Stimulated activated CD4-positive, alpha-beta T cell treated with anti-CD3 and anti-CD28 coated beads, Interleukin-12 subunit alpha, Interleukin-12 subunit beta, amount 100 ng/mL, for 24 hours (primary cell): ENCODE data around the gene C17orf113.

Experiments used
- DNase-seq, 2 experiments: peaks; one replicate each; pipeline ENCODE4 v3.0.0-alpha.2; 2020; ENCODE audit warnings: low read depth in 2 of 2

The C17orf113 gene

GRCh38 chr17:42050393-42051012 is at the start of gene C17orf113:
Gene C17orf113, minus strand, starts transcription at chr17:42050601. Its CDS starts 7,225 bp downstream, at chr17:42043376.
- DNase-seq, result peak in 1 of 2 experiments; percentile 24

- no peak for DNase-seq
Measured at GRCh38 chr17:42098730-42099399, 48.5 kb upstream of the C17orf113 start.

GRCh38 chr17:42097691-42098631 is 47.6 kb upstream of the C17orf113 start, which contains the start of gene ZNF385C:
Gene ZNF385C, minus strand, starts transcription at chr17:42098473. Its CDS starts 35,417 bp downstream, at chr17:42063056.
- DNase-seq, result peak in 1 of 2 experiments; percentile 40

- DNase-seq, result no peak
Measured at GRCh38 chr17:42096360-42097111, 46.1 kb upstream of the C17orf113 start.

GRCh38 chr17:42094375-42095069 is 44.1 kb upstream of the C17orf113 start:
- no peak for DNase-seq

- DNase-seq, result no peak
Measured at GRCh38 chr17:42092939-42093338, 42.5 kb upstream of the C17orf113 start.

- DNase-seq, result no peak
Measured at GRCh38 chr17:42090964-42091790, 40.8 kb upstream of the C17orf113 start.

GRCh38 chr17:42088736-42089135 is 38.3 kb upstream of the C17orf113 start:
- no peak for DNase-seq

- DNase-seq, result no peak
Measured at GRCh38 chr17:42087736-42088705, 37.6 kb upstream of the C17orf113 start.

- no peak for DNase-seq
Measured at GRCh38 chr17:42087042-42087701, 36.8 kb upstream of the C17orf113 start.

- no peak for DNase-seq
Measured at GRCh38 chr17:42081516-42082129, 31.2 kb upstream of the C17orf113 start.

- DNase-seq, result no peak
Measured at GRCh38 chr17:42079541-42079940, 29.1 kb upstream of the C17orf113 start.

GRCh38 chr17:42078396-42079043 is 28.1 kb upstream of the C17orf113 start:
- DNase-seq, result no peak

- DNase-seq, result no peak
Measured at GRCh38 chr17:42077755-42078154, 27.4 kb upstream of the C17orf113 start.

- no peak for DNase-seq
Measured at GRCh38 chr17:42076797-42077559, 26.6 kb upstream of the C17orf113 start.

- no peak for DNase-seq
Measured at GRCh38 chr17:42075789-42076188, 25.4 kb upstream of the C17orf113 start.
